Ramos (cell line): ENCODE data around the gene AOC1.
"Not testable (repeated sequence)": the region's sequence is repeated elsewhere in the genome, so short reads cannot be mapped to it uniquely, and the experiment has no call there.

Source experiments
- in situ Hi-C: fragments of 300-500 bp; cut with MboI; formaldehyde crosslinking; loops from one replicate; pipeline ENCODE4 v1.14.3; 2022; ENCODE audit warnings: low sequenced_read_pairs; ENCODE audit not compliant: unreplicated experiment

Gene AOC1, protein sequence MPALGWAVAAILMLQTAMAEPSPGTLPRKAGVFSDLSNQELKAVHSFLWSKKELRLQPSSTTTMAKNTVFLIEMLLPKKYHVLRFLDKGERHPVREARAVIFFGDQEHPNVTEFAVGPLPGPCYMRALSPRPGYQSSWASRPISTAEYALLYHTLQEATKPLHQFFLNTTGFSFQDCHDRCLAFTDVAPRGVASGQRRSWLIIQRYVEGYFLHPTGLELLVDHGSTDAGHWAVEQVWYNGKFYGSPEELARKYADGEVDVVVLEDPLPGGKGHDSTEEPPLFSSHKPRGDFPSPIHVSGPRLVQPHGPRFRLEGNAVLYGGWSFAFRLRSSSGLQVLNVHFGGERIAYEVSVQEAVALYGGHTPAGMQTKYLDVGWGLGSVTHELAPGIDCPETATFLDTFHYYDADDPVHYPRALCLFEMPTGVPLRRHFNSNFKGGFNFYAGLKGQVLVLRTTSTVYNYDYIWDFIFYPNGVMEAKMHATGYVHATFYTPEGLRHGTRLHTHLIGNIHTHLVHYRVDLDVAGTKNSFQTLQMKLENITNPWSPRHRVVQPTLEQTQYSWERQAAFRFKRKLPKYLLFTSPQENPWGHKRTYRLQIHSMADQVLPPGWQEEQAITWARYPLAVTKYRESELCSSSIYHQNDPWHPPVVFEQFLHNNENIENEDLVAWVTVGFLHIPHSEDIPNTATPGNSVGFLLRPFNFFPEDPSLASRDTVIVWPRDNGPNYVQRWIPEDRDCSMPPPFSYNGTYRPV

DNA sequence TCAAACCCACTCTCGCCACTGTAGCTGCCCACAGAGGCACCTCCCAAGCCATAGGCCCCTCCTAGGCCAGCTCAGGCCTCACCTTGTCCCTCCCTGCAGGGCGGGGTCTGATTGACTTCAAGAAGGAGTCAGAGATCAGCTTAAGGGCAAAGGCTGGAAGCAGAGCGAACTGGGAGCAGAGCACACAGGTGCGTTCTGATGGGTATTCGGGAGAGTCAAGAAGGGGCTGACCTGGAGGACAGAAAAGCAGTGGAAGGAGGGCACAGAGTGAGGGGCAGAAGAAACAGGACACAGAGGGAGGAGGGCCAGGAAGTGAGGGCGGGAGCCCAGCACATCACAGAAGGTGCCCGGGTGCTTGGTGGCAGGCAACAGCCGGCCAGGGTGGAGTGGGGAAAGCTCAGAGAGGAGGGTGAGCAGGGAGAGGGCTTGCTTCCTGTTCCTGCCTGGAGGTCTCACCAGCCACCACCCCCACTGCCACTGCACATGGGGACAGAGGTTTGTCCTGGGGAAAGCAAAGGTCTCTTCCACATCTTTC lies at the start of gene AOC1:
TSS of gene AOC1 (plus strand) at position 147 of the 535 bp plus-strand sequence. CDS start 3,954 bp downstream, outside the sequence.
- in situ Hi-C loops = no loop called here

DNA sequence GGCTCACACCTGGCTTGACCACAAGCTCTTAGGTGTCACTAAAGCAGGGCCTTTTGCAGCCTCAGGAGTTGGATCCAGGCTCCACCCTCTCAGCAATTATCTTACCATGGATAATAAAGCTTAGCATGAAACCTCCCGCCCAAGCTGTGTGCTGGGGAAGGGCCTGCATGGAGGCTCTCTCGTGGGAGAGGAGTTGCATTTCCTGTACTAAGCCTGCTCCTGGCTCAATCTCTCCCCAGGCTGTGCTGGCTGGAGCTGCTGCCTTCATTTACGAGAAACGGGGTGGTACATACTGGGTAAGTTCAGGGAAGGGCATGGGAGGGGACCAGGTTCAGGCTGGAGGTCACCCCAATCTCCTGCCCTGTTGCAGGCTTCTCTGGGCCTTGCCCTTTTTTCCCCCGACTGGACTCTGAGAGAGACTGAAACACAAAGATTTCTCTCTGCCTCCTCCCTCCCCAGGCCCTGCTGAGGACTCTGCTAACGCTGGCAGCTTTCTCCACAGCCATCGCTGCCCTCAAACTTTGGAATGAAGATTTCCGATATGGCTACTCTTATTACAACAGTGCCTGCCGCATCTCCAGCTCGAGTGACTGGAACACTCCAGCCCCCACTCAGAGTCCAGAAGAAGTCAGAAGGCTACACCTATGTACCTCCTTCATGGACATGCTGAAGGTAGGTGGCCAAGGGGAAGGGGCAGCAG lies 49.0 kb upstream of the AOC1 start:
- in situ Hi-C loops = no loop called here

DNA sequence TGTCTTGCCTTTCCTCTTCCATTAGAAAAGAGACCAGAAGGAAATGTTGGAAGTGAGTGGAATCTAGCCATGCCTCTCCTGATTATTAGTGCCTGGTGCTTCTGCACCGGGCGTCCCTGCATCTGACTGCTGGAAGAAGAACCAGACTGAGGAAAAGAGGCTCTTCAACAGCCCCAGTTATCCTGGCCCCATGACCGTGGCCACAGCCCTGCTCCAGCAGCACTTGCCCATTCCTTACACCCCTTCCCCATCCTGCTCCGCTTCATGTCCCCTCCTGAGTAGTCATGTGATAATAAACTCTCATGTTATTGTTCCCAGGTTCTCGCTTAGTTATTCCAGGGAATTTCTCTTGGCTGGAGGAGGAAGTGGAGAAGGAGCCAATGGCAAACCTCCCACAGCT lies 47.5 kb upstream of the AOC1 start:
- in situ Hi-C loops = no loop called here

DNA sequence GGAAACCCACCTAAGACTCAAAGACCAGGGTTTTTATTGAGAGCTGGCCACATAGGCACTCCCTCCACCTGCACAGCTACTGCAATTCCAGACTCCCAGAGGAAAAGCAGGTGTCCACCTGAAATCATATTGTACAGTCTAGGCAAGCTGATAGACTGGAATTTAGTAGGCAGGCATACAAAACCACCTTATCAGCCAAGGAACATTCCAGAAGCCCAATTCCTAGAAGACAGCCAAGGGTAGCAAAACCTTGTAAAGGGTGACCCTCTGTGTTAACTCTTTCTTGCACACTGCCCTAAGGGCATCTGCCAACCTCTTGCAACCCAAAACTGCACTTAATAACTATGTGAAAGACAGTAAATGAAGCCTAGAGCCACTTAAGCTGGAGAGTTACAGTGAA lies 46.5 kb upstream of the AOC1 start:
- in situ Hi-C loops = no loop called here

DNA sequence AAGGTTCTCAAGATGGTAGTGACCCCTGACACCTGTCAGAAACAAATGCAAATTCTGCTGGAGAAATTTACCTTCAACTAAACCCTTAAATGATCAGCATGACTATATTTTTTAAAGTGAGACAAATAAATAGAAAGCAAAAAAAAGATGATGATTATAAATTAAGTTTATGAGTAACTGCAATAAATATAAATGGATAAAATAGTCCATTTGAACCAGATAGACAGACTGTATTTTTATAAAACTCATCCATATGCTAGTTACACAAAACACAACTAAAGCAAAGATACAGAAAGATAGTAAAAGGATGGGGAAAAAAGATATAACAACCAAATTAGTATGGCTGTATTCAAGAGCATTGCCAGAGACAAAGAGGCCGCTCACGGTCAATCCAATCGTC lies 45.9 kb upstream of the AOC1 start:
- in situ Hi-C loops = no loop called here

DNA sequence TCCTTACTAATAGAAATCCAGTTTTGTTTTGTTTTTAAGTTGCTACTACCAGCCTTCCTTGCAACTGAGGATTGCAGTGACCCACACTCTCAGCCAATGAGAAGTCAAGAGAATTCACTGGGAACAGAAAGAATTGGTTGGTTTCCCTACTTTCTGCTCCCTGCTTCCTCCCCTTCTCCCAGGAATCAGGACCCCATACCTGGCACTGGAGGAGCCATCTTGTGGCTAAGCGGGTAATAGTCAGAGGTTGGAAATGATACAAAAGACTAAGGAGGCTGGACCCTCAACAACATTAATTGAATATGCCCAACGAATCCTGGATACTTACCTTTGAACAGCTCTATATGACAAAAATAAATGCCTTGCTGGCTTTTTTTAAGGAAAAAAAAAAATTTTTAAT lies 45.5 kb upstream of the AOC1 start:
- in situ Hi-C loops = no loop called here

DNA sequence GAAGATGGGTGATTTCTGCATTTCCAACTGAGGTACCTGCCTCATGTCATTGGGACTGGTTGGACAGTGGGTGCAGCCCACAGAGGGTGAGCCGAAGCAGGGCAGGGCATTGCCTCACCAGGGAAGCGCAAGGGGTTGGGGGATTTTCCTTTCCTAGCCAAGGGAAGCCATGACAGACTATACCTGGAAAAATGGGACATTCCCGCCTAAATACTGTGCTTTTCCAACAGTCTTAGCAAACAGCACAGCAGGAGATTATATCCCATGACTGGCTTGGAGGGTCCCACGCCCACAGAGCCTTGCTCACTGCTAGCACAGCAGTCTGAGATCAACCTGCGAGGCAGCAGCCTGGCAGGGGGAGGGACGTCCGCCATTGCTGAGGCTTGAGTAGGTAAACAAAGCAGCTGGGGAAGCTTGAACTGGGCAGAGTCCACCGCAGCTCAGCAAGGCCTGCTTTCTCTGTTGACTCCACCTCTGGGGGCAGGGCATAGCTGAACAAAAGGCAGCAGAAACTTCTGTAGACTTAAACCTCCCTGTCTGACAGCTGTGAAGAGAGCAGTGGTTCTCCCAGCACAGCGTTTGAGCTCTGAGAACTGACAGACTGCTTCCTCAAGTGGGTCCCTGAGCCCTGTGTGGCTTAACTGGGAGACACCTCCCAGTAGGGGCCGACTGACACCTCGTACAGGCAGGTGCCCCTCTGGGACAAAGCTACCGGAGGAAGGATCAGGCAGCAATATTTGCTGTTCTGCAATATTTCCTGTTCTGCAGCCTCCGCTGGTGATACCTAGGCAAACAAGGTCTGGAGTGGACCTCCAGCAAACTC lies 44.5 kb upstream of the AOC1 start:
- in situ Hi-C loops = not testable (repeated sequence)

DNA sequence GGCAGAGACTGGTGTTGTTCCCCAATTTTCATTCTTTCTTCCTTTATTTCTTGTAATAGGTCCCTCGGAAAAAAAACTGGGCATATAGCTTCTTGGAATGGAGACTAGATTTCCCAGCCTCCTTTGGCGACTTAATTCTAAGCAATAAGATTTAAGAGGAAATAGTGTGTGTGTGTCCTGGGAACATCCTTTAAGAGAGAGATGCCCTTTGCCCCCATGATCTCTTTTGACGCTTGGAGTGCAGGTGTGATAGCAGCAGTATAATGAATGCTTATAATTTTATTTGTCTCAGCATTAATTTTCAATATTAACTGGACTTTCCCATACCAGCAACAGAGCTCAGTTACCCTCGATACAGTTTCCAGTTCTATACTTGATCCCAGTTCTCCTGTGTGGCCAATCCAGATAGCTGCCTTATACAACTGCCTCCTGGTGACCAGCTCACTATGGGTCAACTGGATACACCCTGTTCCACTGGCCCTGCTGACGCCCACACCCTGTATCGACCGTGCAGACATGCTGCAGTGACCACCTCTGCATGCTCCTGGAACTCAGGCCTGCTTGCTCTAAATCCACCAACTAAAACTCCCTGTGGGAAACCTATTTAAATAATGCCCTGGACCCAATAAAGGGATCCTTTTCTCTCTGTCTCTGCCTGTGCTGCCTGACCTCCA lies 37.9 kb upstream of the AOC1 start:
- in situ Hi-C loops = no loop called here

DNA sequence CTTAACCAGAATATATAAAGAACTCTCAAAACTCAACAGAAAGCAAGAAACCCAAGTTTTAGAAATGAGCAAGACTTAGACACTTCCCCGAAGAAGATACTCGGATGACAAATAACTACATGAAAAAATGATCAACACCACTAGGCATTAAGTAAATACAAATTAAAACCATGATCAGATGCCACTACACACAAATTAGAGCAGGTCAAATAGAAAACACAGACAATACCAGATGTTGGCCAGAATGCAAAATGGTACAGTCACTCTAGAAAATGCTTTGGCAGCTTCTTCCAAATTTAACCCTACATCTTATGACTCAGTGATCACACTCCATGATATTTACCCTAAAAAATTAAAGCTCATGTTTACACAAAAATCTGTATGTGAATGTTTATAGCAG lies 33.3 kb upstream of the AOC1 start:
- in situ Hi-C loops = no loop called here

DNA sequence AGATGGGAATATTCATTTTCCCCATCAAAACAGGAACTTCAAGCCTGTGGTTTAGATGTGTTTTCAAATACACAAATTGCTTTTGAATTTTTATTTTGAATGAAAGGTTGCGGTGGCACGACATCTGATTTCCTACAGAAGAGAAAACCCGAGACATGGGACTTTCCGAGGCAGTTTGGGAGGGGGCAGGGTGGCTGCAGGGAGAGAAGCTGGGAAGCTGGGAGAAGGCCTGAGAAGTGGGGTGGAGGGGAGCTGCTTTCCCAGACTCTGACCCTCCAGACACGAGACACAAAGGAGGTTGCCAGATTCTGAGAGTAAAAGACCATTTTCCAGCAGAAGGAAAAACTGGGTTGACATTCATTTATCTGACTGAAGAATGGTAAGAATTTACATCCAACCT lies 32.2 kb upstream of the AOC1 start:
- in situ Hi-C loops = no loop called here

DNA sequence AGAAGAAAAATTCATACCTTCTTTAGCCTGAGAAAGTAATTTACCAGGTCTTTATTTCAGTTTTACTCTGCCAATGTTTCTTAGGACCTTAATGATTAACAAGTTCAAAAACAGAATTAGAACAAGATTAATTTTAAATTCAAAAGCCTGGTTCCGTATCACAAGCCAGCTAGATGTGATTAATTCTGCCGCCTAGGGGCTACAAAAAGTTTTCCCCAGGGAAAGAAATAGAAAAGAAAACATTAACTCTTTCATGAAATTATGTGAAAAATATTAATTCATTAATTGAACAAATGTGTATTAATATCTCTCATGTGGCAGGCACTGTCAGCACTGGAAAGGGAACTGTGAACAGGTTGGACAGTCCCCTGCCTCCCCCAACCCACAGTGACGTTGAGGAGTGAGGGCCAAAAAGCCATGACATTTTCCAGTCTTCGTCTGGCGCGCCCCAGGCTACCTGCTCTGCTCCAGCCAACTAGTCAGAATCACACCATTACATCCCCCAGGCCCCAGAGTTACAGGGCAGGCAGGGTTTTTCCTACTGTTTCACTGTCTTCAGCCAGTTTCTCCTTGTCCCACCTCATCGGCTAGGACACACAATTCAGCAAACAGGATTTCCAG lies 31.6 kb upstream of the AOC1 start:
- in situ Hi-C loops = no loop called here

DNA sequence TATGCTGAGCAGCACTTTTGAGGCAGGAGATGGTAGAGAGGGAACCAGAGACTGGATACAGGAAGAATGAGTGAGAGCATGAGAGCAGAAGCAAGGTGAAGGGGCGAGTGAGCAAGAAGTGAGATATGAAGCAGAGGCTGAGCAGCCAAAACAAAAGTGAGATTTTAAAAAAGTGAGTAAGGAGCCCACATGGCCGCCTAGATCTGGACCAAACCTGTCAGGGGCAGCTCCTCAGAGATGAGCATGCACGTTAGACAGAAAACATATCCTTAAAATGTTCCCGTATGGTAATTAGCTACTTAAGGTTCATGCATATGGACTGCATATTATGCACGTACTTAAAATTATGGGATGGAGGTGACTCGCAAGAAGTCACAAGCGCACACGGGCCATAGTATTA lies 29.3 kb upstream of the AOC1 start:
- in situ Hi-C loops = no loop called here

DNA sequence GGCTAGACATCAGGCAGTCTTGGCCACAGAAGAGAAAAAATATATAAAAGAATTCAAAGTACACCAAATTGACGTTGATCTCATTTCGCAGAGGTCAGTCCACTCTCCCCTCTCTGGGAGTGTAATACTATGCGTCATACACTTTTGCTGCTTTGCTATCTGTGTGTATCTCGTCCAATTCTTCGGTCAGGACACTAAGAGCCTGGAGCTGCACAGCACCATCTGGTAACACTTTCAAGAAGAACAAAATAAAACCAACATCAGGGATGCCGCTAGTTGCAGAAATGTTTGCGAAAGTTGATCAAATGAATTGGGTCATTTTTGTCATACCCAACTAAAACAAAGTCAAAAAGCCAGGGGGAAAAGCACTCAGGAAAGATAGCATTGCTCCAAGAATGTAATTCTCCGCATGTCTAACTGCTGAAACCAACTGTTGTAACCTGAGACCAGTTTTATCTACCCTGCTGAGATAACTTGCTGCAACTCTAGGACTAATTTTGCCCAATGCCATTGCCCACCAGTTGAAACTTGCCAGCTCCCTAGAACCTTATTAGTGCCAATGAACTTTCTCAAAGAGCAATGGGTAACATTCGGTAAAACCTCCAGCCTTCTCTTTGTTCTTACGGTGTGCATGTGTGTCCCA lies 28.7 kb upstream of the AOC1 start:
- in situ Hi-C loops = no loop called here

DNA sequence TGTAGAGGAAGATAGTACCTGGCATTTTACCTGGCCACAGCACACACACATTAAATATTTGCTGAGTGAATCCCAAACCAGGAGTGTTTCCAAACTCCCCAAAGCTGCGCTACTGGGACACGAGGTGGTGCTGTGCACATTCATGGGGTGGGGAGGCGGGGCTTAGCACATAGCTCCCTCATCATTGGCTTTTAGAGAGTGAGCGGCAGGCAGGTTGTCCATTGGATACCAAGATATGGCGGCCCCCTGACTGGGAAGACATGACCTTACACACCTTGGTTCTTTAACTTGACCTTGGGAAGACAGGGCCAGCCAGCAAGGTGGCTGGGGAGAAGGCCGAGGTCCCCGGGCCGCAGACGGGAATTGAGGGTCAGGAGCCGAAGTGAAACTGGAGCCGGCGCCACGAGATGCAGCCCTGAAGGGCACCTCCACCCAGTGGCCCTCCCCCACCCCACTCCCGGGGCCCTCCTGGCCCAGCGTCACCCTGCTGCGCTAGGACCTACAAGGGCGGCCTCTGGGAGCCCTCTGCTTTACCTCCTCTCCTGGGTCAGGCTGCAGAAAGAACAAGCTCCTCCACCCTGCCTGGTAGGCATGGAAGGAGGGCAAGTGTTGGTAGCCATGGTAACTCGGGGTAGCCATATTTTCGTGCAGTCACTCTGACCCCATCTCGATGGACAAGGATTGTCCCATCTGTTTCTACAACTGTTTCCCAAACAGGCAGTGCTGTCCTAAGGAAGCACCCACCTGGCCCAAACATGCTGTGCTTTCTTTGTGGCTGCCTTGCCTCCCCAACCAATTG lies 27.7 kb upstream of the AOC1 start:
- in situ Hi-C loops = no loop called here

DNA sequence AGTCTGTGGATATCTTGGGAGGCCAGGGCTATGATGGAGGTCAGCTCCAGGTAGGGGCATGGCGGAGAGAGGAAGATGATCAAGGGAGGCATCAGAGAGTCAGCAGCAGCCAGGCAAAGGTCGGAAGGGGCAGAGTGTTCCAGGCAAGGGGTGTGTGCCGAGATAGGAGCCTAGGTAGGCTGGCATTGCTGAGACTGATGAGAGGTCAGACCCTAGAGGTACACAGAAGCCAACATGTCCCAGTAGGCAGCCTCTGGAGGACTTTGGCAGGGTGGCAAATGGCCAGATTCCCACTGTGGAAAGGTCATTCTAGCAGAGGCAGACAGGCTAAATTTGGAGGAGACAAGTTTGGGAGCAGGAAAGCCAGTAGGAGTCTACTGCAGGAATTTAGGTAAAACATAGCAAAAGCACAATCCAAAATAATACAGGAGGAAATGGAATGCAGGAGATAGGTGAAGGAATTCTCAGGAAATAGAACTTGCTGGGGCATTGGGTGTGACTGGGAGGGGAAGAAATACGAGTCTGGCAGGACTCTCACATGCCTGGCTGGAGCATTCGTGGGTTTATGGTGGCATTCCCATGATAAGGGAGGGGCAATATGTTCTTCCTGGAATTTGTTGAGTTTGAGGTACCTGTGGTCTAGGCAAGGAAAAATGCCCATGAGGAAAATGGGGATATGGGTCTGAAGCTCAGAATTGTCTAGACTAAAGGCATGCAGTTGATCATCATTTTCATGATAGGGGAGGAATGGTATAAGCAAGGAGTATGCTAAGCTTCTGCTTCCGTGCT lies 26.1 kb upstream of the AOC1 start:
- in situ Hi-C loops = no loop called here

DNA sequence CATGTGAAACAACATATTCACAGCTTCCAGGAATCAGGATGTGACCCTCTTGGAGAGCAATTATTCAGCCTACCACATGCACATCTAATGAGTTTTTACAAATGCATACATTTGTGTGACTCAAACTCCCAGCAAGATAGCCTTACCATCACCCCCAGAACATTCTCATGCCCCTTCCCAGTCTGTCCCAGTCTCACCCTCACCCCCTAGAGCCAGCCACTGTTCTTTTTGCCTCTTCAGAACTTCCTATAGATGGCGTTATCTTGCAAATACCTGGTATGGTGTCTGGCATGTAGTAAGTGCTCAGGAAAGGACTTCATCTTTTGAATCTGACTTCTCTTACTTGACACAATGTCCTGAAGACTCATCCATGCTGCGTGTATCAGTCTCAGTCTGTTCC lies 23.9 kb upstream of the AOC1 start:
- in situ Hi-C loops = no loop called here

DNA sequence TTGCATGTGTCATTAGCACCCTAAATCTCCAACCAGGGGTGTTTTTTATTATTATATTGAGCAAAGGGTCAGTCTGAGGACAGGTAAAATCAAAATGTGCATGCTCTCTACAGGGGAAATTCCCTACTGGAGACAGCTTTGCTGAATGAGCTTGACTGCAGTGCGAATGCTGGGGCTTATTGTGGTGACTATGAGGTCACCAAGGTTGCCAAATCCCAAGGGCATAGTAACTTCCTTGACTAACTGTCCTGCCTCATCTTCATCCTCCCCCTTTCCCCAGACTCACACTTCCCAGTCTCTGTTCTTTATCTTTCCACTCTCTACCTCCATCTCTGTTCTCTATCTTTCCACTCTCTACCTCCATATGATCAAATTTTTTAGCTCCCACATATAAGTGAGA lies 22.9 kb upstream of the AOC1 start:
- in situ Hi-C loops = no loop called here
